Measurements from ENCODE around the gene MCHR1. TPM values are rescaled to one million over a fixed set of nuclear protein-coding genes. Genes with fewer than 3 reads are reported as not detected.

Gene MCHR1
- total and polyA plus RNA-seq, 9 of the 15 experiments (the other 6 are each of a cell fraction or from before 2014, with no cell fraction given), result 0.03 to 0.50 TPM; not detected in 7

GRCh38 chr22:40638261-40638660, 41.0 kb upstream of the MCHR1 start:
- Histone ChIP-seq H3K9me3 (replicated peaks; ENCODE audit: control insufficient read depth, insufficient read depth, low read depth, low read length) (no peaks in the 10 kb centered on the region), H3K79me2 (ENCODE audit: control insufficient read depth, insufficient read depth, low read length) (peaks cover 30% of the 10 kb centered on the region), H4K20me1 (replicated peaks; ENCODE audit: control insufficient read depth, insufficient read depth, low read length) (0 out of 2 replicates have a peak, but pooled peaks cover 4% of the 10 kb centered on the region), H3K27me3 (ENCODE audit: control insufficient read depth in 2 of 2, insufficient read depth in 2 of 2, low read length in 2 of 2) (no peaks in the 10 kb centered on the region), H2AFZ (ENCODE audit: low read depth, low read length) (no peak overlapping the region), H3K9me1 (ENCODE audit: control insufficient read depth, insufficient read depth, low read length) (no peaks in the 10 kb centered on the region), H3K27ac (ENCODE audit: extremely low read depth, low read depth, low read length) (no peak overlapping the region), H3K36me3 (ENCODE audit: control insufficient read depth, insufficient read depth, low read length) (no peaks in the 10 kb centered on the region), H3K4me1 (replicated peaks in 1 of 2; ENCODE audit: control insufficient read depth in 2 of 2, insufficient read depth in 2 of 2, low read length in 2 of 2) (peaks cover 13 to 23% of the 10 kb centered on the region in 2 experiments; a peak in 4 of 5 replicates), H3K4me3 (no peak overlapping the region), H3K4me2 (ENCODE audit: insufficient read depth, low read length) (no peak overlapping the region), H3K9ac (ENCODE audit: insufficient read depth in 1 of 2, low read depth in 2 of 2, low read length in 2 of 2) (no peak overlapping the region)
- in situ Hi-C loops (cut with MboI), result no loop called here
- intact Hi-C loops (cut with micrococcal nuclease), result no loop called here
- no peak for ATAC-seq
- CTCF ChIA-PET (ENCODE audit: low intra/inter-chr PET ratio), result no interaction called here
- TF ChIP-seq RB1 (IDR thresholded peaks at IDR 0.05; ENCODE audit: low read depth), result no peak
- TF ChIP-seq SIX5 (IDR thresholded peaks at IDR 0.05; ENCODE audit: borderline replicate concordance in 1 of 2, insufficient read depth in 1 of 2, low read depth in 1 of 2, low read length in 2 of 2), result no peak
- TF ChIP-seq LEF1 (IDR thresholded peaks at IDR 0.05), result no peak
- no peak for TF ChIP-seq ZNF143 (CRISPR knock-in tag; IDR thresholded peaks at IDR 0.05)
- TF ChIP-seq MTA2 (IDR thresholded peaks at IDR 0.05; ENCODE audit: low read depth), result no peak
- TF ChIP-seq HINFP (tag; conservative IDR thresholded peaks at IDR 0.05; ENCODE audit: low read depth), result no peak
- no peak for TF ChIP-seq SRSF3 (IDR thresholded peaks at IDR 0.05; ENCODE audit: insufficient read depth, low read length)
- no peak for TF ChIP-seq FOS (IDR thresholded peaks at IDR 0.05; ENCODE audit: extremely low read depth, insufficient read length)
- no peak for TF ChIP-seq FOXP4 (CRISPR knock-in tag; IDR thresholded peaks at IDR 0.05; ENCODE audit: borderline replicate concordance)
- TF ChIP-seq UBTF (IDR thresholded peaks at IDR 0.05; ENCODE audit: borderline replicate concordance in 1 of 2, low read depth in 2 of 2, low read length in 2 of 2), result no peak
- no peak for TF ChIP-seq XRCC4 (IDR thresholded peaks at IDR 0.05; ENCODE audit: extremely low read depth, insufficient read depth, insufficient read length)
- TF ChIP-seq ILF3 (IDR thresholded peaks at IDR 0.05; ENCODE audit: borderline replicate concordance), result no peak
- TF ChIP-seq KDM2B (CRISPR knock-in tag; IDR thresholded peaks at IDR 0.05), result no peak
- no peak for TF ChIP-seq ZNF512 (tag; IDR thresholded peaks at IDR 0.05)
- TF ChIP-seq TCFL5 (CRISPR knock-in tag; conservative IDR thresholded peaks at IDR 0.05), result no peak
- POLR2A ChIA-PET, result no interaction called here
- no peak for DNase-seq (ENCODE audit: extremely low read depth in 1 of 4, low spot score in 3 of 4)
- BruUV-seq (replicated peaks), result no TSS peak
- 99% methylated on average over 11 of the region's 17 CpGs for WGBS (ENCODE audit: insufficient coverage, low coverage, missing lambda C conversion rate)
- FAIRE-seq, result no peak

Measured in K562 (cell line).